ENCODE data around the gene PGC.

The PGC gene

DNA sequence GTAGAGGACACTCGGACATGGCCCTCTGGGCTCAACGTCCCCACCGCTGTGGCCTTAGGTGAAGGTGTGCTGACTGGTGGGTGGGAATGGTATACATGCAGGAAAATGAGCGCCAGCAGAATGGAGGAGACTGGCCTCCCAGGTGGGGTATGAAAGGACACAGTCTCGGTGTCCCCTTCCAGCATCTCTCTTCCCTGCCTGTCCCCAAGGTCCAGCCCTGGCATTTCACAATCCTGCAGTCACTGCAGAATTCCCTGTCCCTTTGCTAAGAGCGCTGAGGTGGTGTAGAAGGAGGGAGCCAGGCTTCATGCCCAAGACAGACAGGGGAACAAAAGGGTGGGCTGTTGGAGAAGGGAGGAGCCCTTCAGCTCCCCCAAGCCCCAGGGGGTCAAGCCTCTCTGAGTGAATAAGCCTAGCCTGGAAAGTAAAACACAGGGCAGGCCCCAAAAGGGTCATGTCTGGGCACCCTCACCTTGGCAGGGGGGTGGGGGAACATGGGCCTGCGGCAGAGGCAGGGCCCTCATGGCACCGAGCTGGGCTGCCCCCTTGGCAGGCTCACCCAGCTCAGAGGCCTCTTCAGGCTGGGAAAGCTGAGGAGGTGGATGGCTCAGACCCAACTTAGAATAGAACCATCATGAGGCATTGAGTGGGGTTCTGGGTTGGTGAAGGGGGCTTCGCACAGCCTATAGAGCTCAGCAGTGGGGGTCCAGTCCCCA, 35.7 kb downstream of the PGC start:
- no peak for DNase-seq

DNA sequence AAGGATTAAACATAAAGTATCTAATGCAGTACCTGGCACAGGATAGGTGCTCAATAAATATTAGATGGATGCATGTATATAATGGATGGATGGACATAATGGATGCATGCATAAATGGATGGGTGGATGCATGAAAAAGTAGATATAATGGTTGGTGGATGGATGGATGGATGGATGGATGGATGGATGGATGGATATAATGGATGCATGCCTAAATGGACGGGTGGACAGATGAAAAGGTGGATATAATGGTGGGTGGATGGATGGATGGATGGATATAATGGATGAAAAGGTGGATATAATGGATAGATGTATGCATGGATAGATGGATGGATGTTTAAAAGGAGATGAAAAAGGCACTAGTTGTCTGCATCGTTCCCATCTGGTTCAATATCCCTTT, 37.8 kb downstream of the PGC start:
- no peak for DNase-seq

DNA sequence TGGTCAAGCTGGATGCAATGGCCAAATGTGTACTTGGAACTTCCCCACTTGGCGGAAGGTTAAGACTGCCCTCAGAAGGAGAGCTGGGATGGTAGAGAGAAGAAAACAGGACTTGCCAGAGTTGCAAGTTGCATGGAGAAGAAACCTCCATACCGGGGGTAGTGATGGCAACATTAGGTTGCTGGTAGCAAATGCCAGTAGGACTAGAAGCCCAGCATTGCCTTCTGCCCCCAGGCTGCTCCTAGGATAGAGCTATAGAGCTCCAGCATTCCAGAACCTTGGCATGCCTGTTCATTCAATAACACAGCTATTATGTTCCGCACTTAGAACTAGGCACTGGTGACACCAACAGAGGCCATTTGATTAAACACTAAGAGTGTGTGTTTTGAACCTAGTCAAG, 38.3 kb downstream of the PGC start:
- DNase-seq = no peak

DNA sequence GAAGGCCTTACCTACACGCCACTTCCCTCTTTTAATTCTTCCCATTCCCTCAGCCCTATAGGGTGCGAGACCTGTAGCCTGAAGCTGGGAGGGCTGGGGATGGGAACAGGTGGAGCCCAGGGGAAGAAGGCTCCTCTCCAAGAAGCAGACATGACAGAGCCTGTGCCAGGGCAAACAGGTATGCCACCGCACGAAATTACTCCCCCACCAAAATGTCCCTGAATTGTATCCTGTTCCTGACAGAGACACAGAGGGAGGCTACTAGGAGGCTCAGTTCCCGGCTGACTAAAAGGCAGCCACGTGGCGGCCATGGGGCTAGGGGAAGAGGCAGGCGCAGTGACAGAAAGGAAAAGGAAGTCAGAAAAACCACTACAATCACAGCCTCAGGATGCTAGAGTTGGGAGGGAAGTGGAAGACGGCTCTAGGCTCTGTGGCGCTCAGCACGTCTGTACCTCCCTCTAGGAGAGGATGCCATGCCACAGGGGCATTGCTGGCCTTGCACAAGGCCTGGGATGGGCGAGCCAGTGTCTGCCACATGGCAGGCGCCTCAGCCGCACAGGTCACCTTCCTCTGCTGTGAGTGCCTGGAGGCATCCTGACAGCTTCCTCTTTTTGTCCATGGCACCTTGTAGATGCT, 39.5 kb downstream of the PGC start:
- DNase-seq = peak; percentile 51

DNA sequence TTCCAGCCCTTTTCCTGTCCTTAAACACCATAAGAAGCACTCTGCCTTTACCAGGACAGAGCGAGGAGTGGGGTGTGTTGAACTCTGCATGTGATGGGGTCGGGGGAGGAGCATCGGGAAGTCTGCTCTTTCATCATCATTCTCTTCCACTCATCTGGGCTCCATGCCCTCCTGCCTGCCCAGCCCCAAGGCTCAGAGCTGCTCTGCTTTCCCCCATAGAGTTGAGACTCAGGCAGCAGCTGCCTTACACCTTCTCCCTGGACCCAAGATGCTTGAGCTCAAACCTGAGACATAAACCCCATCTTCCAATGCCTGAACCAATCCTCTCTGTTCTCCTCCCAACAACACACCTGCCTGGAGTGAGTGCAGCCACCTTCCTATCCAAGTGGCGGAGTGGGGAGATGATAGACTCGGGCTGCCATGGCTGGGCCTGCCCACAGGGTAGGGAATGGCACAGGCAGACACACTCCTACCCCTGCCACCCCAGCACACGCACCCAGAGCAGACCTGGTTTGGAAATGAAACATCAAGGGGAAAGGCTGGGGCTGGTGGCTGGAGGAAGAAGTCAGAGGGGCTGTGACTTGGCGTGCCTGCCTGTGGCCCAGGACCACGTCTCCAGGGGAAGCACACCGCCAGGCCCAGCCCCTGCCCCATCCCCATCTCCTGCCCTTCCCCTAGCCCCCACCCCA, 40.2 kb downstream of the PGC start:
- no peak for DNase-seq

DNA sequence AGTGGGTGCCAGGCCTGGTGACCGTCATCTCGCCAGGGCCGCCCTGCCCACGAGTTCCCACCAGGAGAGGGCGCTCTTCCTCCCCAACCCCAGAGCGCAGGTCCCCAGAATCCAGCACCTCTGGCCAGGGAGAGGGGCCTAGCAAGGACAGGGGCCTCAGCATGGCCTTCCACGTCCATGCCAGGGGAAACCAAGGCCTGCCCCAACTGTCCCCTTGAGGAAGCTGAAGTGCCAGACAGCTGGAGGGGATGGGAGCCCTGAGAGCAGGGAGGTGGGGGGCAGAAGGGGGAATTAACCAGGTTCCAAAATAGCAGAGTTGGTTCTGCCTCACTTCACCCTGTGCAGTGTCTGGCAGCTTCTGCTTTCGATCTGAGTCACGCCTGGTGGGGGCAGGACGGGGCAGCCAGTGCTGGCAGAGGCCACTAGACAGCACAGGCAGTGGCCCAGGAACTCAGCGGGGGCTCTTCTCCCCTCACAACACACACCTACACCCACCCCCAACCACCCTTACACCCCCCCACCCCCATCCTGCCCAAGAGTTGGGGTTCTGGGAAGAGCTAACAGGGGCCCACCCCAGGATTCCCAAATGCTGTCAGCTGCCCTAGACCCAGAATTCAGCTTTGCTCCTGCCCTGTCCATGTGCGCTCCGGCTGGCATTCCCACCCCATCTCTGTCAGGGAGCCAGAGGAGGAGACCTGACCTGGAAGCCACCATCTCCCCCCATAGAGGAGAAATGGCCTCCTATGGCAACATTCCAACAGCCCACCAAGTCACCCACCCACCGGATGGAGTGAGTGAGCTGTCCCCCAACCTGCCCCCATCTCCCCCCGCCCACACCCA, 41.0 kb downstream of the PGC start:
- peak; percentile 67 for DNase-seq

DNA sequence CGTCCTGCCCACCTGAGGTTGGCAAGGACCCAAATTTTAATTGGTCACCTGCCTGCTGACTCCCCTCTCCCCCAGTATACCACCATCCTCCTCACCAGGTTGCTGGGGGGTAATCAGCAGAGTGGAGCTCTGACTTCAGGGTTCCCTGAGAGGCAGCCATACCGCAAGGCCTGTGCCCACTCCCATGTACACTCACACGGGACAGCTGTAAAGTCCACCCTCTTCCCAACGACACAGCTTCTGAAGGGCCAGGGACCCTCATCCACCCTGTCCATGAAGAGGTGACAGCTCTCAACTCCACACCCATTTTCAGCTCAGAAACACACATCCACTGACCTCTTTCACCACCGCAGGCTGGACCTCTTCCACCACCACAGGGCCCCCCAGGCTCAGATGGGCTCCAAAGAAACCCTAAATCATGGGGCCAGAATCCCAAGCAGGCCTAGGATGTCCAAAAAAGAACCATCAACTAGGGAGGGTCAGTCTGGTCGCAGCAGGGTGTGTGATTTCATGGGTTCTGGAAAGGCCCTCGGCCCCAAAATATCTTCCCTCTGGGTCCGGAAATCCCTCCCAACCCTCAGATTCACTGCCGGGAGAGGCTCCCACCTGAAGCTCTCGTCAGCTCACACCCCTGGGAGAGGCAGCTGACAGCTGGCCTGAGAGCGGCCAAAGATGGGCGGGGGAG, 41.7 kb downstream of the PGC start:
- DNase-seq = no peak

DNA sequence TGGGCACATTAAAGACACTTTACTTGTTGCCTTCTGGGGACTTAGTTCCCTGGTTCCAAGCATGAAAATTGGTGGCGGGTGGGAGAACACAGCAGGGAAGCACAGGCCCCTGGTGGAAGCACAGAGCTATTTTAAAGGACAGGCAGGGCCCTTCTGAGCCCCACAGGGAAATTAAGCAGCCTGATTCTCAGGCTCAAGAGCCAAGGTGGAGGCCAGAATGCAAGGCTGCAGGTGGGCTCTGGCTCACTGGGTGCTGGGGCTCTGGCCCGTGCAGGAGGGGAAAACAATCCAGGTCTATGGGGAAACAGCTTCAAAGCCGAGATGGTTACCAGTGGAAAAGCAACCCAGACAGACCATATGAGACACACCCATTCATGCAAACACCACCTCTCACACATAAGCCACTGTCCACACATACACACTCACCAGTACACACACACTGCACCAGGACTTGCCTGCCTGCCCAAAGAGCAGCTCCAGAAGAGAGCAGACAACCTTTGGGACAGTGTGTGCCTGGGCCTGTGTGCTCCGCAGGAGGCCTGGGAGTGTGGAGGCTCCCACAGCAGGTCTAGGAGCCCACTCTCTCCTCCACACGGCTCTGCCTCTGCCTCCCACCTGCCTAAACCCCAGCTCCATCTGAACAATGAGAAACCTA, 42.4 kb downstream of the PGC start:
- DNase-seq = no peak

DNA sequence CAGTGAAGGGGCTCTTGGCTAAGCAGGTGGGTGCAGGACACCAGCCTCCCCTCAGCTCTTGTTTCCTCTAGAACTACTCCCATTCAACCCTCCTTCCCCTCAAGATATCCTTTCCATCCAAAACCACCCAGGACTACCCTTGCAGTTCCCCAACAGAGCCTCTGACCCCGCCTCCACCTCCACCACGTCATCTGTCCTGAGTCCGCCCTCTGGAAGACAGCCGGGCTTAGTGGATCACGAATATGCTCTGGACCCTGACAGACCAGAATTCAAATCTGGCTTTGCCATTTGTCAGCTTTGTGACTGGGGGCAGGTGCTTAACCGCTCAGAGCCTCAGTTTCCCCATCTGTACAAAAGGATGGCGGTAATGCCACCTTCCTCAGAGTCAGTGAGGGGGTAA, 43.2 kb downstream of the PGC start:
- no peak for DNase-seq

DNA sequence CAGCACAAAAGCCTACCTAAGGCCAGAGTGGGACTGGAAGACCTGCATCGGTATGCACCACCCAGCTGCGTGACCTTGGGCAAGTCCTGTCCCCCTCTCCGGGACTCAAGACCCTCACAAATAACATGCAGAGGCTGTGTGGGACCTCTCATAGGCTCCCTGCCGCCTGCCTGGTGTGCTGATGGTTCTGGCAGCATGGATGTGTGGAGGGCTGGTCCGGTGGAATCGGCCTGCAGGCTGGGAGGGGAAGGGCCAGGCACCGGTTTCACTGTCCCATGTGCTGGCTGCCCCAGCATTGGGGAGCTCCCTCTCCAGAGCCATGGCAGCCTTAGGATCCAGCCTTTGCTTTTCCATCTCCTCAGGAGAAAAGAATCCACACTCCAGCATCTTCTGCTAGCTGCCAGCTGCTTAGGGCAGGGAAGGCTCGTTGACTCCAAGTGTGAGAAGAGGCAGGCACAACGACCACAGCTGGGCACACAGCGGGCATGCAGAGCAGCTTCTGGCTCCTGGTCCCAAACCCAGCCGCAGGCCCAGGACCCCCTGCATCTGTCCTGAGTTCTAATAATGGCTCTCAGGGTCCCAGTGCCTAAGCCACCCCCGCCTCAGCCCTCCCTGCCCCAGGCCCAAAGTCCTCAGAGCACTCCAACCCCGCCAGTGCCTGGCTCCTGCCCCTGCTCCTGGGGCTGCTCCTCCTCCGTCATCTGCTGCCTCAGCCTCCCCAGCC, 44.3 kb downstream of the PGC start:
- DNase-seq = no peak

DNA sequence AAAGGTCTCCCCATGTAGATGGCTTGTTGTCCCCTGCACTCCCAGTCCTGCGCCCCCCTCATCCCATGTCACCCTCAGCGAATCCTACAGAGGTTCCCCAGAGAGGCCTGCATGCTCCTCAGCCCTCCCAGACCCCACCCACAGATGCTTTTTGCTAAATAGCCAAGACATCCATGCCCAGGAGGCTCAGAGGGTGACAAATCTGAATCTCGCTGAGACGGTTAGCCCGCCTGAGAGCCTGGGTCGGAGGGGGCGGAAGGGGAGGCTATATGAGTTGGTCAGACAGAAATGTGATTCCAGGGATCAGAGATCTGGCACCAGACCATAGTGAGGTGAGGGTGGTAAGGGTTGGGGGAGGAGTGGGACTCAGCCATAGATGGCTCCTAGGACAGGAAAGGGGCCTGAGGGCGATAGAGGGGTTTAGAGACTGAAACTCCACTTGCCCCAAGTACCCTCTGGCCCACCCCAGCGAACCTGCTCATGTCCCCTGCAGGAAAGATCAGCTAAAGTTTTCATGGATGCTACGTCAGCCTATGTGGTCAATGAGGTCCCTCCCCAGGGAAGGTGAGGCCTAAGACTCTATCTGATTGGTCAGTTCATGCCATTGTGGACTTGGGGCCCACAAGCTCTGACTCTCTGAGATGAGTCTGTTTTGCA, 45.0 kb downstream of the PGC start:
- no peak for DNase-seq

DNA sequence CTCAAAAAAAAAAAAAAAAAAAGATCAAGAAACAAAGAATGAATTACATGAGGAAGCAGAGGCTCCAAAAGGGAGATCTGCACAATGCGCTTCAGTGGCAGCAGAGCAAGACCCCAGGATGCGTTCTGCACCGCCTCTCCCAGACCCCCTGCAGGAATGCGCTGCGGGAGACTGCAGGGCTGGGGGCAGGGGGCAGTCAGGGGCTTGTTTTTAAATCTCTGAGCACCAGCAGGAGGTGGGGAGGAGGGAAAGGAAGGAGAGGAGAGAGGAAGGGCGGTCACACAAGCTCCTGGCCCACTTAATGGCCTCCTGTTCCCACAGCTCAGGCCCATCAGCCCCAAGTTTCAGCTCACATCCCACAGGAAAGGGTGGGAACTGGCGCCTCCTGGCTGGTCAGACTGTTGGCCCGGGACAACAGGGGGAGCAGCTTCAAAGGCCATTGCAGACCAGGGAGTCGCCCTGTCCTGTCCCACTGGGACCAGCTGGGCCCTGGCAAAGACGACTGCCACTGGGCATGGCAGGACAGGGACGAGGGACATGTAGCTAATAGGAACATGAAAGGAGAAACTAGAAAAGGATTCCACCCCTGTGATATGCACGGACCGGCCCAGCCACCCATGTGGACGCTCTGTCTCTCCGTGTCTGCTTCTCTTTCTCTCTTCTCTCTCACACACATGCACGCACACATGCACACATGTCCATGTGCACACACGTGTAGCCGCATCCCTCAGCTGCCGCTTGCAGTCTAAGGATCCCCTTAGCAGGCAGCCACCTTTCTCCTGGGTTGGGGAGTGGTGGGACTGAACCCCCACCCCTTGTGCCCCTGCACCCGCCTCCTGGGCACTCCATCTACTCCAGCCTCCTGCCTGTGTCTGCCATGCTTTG, 46.5 kb downstream of the PGC start:
- no peak for DNase-seq

DNA sequence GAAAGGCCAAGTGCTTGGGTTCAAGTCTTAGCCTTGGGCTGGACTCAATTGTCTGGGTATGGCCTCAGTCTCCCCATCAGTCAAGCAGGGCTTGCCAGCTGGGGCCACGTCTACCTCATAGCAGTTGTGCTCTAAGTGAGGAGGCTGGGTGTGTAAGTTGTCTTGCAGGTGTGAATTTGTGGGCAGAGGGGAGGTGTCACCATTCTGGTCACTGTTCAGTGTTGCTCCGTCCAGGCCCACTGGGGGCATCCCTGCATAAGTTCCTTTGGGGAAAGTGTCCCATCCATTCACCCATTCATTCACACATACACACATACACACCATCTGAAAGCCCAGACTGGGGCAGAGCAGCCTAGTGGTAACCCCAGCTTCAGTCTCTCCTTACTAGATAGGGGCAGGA, 48.1 kb downstream of the PGC start:
- DNase-seq = no peak

DNA sequence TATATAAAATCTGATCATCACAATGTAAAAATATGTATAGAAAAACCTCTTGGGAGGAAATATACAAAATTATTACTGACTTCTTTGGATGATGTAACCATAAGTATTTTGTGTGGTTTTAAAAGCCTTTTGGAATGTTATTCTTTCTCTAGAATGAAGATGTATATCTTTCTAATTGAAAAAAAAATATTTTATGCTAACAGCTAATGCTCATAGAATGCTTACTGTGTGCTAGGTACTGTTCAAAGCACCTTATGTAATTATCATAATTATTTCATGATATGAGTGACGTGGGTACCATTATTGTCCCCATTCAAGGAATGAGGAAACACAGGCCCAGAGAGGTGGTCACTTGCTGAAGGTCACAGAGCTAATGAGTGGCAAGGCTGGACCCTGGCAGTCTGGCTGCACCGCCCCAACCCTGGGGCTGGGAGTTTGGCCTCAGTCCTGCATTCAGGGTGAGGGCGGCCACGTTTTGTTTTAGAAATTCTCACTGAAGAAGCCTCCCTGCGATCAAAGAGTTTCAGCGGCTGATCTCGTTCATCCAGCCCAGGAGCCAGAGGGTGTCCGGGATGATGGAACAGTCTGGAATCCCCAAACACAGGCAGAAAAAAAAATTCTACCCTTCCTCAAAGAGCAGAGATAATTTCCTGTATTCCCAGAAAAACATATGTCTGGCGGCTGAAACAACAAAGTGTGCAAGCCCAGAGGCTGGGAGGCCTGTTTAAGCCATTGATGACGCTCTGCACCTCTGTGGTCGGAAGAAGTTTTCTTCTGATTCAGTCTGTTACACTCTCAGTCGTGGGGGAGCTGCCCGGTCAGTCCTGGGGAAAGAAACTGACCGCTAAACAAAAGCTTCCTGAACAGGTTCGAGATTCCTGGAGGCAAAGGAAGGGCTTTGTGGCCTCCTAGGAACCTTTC, 49.1 kb downstream of the PGC start:
- no peak for DNase-seq

DNA sequence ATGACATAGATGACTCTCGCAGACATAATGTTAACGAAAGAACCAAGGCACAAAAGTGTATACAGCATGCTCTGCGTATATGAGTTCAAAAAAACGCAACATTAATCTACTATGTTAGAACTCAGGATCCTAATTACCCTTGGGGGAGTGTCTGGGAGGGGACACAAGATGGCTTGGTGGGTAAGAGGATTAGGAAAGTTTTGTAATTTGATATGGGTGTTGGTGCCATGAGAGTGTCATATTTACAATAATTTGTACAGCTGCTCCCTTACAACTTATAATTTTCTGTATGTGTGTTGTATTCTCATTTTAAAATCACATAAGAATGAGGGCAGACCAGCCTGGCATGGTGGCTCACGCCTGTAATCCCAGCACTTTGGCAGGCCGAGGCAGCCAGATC, 50.4 kb downstream of the PGC start:
- no peak for DNase-seq

DNA sequence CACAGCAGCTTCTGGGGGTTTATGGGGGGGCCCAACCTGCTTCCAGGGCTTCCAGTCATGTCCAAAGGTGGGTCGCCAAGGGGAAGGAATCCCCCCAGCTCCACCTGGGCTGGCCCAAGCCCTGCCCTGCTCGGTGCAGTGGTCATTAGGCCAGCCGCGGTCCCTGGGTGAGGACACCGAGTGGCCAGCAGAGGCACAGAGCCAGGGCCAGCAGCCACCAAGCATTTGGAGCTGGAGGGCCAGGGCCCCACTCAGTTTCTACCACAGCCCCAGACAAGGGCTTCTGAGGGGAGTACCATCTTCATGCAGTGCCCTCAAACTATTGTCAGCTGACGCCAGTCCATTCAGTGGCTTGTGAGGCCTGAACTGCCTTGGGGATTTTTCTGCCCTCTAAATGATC, 51.4 kb downstream of the PGC start:
- DNase-seq = no peak

DNA sequence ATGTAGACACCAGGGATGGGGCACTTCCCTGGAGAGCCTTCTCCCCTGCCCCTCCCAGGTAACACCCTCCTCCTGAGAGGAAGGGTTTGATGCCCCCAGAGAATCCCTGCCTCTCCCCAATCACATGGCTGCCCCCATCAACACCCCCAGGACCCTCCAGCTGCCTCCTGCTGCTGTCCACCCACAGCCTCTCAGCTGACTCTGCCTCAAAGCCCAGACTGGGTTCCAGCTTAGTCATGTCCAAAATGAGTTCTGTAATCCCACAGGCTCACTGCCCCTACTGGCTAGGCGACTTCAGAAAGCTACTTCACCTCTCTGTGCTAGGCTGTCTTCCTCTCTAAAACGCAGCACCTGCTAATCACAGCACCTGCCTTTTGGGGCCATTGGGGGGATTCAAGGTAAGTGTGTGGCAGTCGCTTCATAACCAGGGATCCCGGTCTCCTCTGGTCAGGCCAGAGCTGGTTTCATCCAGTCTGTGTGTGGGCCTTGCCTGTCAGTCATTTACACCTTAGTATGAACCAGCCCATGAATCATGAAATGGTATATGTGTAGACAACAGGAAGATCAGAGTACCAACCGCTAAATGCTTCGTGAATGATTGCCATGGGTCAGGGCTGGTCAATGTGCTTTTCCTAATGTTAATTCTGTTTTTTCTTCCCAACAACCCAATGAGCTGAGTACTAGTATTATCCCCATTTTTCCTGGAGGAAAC, 52.2 kb downstream of the PGC start:
- DNase-seq = no peak

Data from CD4-positive, alpha-beta T cell treated with Interleukin-12 subunit alpha and Interleukin-12 subunit beta, for 1 hour (primary cell).